ENCODE data around the gene EVI5. TPM values are rescaled to one million over a fixed set of nuclear protein-coding genes. Genes with fewer than 3 reads are reported as not detected.
"Not testable (repeated sequence)": the region's sequence is repeated elsewhere in the genome, so short reads cannot be mapped to it uniquely, and the experiment has no call there.

EVI5 gene
- total RNA-seq, 2 experiments from 2014 or later = 2.6 to 14.0 TPM

- Mint-ChIP-seq H3K27ac (peak overlapping the region; percentile 61), H3K4me1 (peaks cover 17% of the 10 kb centered on the region), H3K9me3 (ENCODE audit: low read depth) (no peaks in the 10 kb centered on the region), H3K27me3 (peaks cover 77% of the 10 kb centered on the region), H3K4me3 (peak overlapping the region; percentile 52), H3K36me3 (no peaks in the 10 kb centered on the region)
- peak; percentile 80 for DNase-seq
- CTCF ChIA-PET = interaction anchor here (0.7 to 1.6 kb wide), 3 partner anchors 35 to 76 kb away, joined by 3 to 5 read pairs (median 4); partner anchors contain the start of gene RPL5
- ATAC-seq = peak; percentile 59
Measured at GRCh38 chr1:92784021-92784638, 778 bp downstream of the EVI5 start.

GRCh38 chr1:92783550-92783949, 1.4 kb downstream of the EVI5 start:
- CTCF ChIA-PET = interaction anchor here (0.7 to 1.6 kb wide), 5 partner anchors 16 to 530 kb away, joined by 3 to 5 read pairs (median 4); partner anchors contain the start of gene RPL5
- Mint-ChIP-seq H3K27me3 (peaks cover 78% of the 10 kb centered on the region), H3K4me1 (peaks cover 17% of the 10 kb centered on the region)
- not testable (repeated sequence) for DNase-seq; H3K36me3 Mint-ChIP-seq; H3K9me3 Mint-ChIP-seq (ENCODE audit: low read depth); ATAC-seq; H3K4me3 Mint-ChIP-seq; H3K27ac Mint-ChIP-seq

- Mint-ChIP-seq H3K36me3 (no peaks in the 10 kb centered on the region), H3K4me1 (peaks cover 2% of the 10 kb centered on the region), H3K27ac (no peak overlapping the region), H3K27me3 (peaks cover 69% of the 10 kb centered on the region), H3K9me3 (ENCODE audit: low read depth) (no peaks in the 10 kb centered on the region), H3K4me3 (no peak overlapping the region)
- CTCF ChIA-PET = interaction anchor here (1.5 kb wide), 1 partner anchor 8 kb away, joined by 3 read pairs; no protein-coding TSS in a partner anchor
- ATAC-seq = no peak
- no peak for DNase-seq
Measured at GRCh38 chr1:92778376-92778775, 6.5 kb downstream of the EVI5 start.

GRCh38 chr1:92774407-92774806, 10.5 kb downstream of the EVI5 start:
- H3K9me3 Mint-ChIP-seq (ENCODE audit: low read depth) = no peaks in the 10 kb centered on the region
- no peak for ATAC-seq
- CTCF ChIA-PET = no interaction called here

DNA sequence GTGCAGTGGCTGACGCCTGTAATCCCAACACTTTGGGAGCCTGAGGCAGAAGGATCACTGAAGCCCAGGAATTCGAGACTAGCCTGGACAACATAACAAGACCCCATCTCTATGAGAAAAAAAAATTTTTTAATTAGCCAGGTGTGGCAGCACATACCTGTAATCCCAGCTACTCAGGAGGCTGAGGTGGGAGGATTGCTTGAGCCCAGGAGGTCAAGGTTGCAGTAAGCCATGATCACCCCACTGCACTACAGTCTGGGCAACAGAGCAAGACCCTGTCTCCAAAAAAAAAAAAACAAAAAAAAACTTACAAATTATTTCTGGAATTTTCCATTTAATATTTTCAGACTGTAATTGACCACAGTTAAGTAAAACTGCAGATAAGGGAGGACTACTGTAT, 11.2 kb downstream of the EVI5 start:
- H3K4me1 Mint-ChIP-seq; ATAC-seq; H3K4me3 Mint-ChIP-seq; H3K36me3 Mint-ChIP-seq; H3K9me3 Mint-ChIP-seq (ENCODE audit: low read depth); DNase-seq; H3K27ac Mint-ChIP-seq; CTCF ChIA-PET: not testable (repeated sequence)
- H3K27me3 Mint-ChIP-seq = peaks cover 50% of the 10 kb centered on the region

More at GRCh38 chr1:92774407-92774806, 10.5 kb downstream of the EVI5 start:
- no peak overlapping the region for H3K27ac Mint-ChIP-seq
- no peaks in the 10 kb centered on the region for H3K4me1 Mint-ChIP-seq
- no peak for DNase-seq
- H3K36me3 Mint-ChIP-seq = no peaks in the 10 kb centered on the region
- H3K4me3 Mint-ChIP-seq = no peak overlapping the region
- peaks cover 53% of the 10 kb centered on the region for H3K27me3 Mint-ChIP-seq

- Mint-ChIP-seq H3K27me3 (peaks cover 31% of the 10 kb centered on the region), H3K9me3 (ENCODE audit: low read depth) (peaks cover 6% of the 10 kb centered on the region), H3K27ac (no peak overlapping the region), H3K4me3 (no peak overlapping the region), H3K36me3 (no peaks in the 10 kb centered on the region), H3K4me1 (no peaks in the 10 kb centered on the region)
- ATAC-seq = no peak
- no peak for DNase-seq
- CTCF ChIA-PET = interaction anchor here (1.3 kb wide), 1 partner anchor 9 kb away, joined by 3 read pairs; no protein-coding TSS in a partner anchor
Measured at GRCh38 chr1:92769856-92770255, 15.1 kb downstream of the EVI5 start.

DNA sequence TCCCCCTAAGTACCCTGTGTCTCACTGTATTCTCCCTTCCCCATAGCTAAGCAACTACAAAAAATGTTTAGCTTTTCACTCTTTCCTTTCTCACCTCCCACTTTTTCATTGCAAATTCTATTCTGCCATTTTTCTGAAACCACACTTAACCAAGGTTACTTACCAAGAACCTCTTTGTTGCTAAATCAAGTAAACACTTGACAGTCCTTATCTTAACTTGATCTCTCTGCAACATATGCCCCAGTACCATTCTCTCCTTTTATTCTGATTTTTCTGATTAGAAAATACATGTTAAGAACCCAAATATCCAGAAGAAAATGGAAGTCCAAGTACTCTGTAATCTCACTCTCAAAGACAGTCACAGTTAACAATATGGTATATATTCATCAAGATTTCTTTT, 16.0 kb downstream of the EVI5 start:
- Mint-ChIP-seq H3K9me3 (ENCODE audit: low read depth) (peaks cover 6% of the 10 kb centered on the region), H3K27ac (no peak overlapping the region), H3K36me3 (no peaks in the 10 kb centered on the region), H3K4me1 (no peaks in the 10 kb centered on the region), H3K4me3 (no peak overlapping the region), H3K27me3 (peaks cover 29% of the 10 kb centered on the region)
- CTCF ChIA-PET = interaction anchor here (1.9 kb wide), 1 partner anchor 19 kb away, joined by 6 read pairs; no protein-coding TSS in a partner anchor
- no peak for ATAC-seq
- no peak for DNase-seq

GRCh38 chr1:92768296-92768695, 16.6 kb downstream of the EVI5 start:
- Mint-ChIP-seq H3K27ac (no peak overlapping the region), H3K27me3 (peaks cover 26% of the 10 kb centered on the region), H3K4me1 (no peaks in the 10 kb centered on the region), H3K9me3 (ENCODE audit: low read depth) (peaks cover 6% of the 10 kb centered on the region), H3K36me3 (no peaks in the 10 kb centered on the region), H3K4me3 (no peak overlapping the region)
- DNase-seq = no peak
- no peak for ATAC-seq
- CTCF ChIA-PET = interaction anchor here (1.9 kb wide), 1 partner anchor 19 kb away, joined by 6 read pairs; no protein-coding TSS in a partner anchor

DNA sequence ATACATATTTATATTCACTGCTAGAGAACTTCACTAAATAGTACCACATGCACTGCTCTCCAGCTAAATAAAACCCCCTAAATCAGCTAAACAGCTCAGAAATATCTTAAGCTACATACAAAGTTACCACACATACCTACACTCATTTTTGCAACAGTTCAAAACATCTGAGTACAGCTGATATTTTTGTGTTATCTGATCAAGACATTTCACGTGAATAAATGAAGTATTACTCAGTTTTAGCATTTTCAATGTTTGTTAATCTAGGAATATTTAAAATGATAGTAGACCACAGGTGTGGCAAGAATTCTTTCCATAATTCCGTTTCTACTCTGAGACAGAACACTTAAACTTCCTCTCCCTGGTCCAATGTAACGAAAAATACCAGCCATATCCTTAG, 20.8 kb downstream of the EVI5 start:
- ATAC-seq (no peak), DNase-seq (no peak)
- no peak overlapping the region for H3K4me3 Mint-ChIP-seq
- peaks cover 27% of the 10 kb centered on the region for H3K27me3 Mint-ChIP-seq
- no peaks in the 10 kb centered on the region for H3K4me1 Mint-ChIP-seq
- H3K9me3 Mint-ChIP-seq (ENCODE audit: low read depth) = peaks cover 6% of the 10 kb centered on the region
- no peaks in the 10 kb centered on the region for H3K36me3 Mint-ChIP-seq
- H3K27ac Mint-ChIP-seq = no peak overlapping the region
- CTCF ChIA-PET = interaction anchor here (1.1 kb wide), 1 partner anchor 23 kb away, joined by 3 read pairs; no protein-coding TSS in a partner anchor

GRCh38 chr1:92762355-92762754, 22.6 kb downstream of the EVI5 start:
- Mint-ChIP-seq H3K36me3 (no peaks in the 10 kb centered on the region), H3K4me1 (no peaks in the 10 kb centered on the region), H3K27me3 (peaks cover 31% of the 10 kb centered on the region), H3K27ac (no peak overlapping the region), H3K4me3 (no peak overlapping the region), H3K9me3 (ENCODE audit: low read depth) (peaks cover 3% of the 10 kb centered on the region)
- DNase-seq (no peak), ATAC-seq (no peak)
- CTCF ChIA-PET = interaction anchor here (2.8 kb wide), 1 partner anchor 14 kb away, joined by 11 read pairs; no protein-coding TSS in a partner anchor

DNA sequence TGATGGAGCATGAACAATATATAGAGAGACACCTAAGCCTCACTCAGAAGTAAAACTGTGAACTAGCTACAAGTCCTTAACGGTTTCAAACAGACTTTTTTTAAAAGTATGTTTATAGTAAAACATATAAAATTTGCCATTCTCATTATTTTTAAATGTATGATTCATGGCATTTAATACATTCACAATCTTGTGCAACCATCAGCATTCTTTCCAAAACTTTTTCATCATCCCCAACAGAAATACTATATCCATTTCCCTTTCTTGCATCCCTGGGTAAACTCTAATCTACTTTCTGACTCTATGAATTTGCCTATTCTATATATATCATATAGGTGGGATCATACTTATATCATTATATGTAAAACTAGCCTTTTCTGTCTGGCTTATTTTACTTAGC, 25.5 kb downstream of the EVI5 start:
- Mint-ChIP-seq H3K27me3 (peaks cover 26% of the 10 kb centered on the region), H3K36me3 (no peaks in the 10 kb centered on the region), H3K4me3 (no peak overlapping the region), H3K4me1 (no peaks in the 10 kb centered on the region), H3K9me3 (ENCODE audit: low read depth) (no peaks in the 10 kb centered on the region), H3K27ac (no peak overlapping the region)
- DNase-seq (no peak), ATAC-seq (no peak)
- CTCF ChIA-PET = interaction anchor here (0.9 kb wide), 1 partner anchor 10 kb away, joined by 3 read pairs; no protein-coding TSS in a partner anchor

DNA sequence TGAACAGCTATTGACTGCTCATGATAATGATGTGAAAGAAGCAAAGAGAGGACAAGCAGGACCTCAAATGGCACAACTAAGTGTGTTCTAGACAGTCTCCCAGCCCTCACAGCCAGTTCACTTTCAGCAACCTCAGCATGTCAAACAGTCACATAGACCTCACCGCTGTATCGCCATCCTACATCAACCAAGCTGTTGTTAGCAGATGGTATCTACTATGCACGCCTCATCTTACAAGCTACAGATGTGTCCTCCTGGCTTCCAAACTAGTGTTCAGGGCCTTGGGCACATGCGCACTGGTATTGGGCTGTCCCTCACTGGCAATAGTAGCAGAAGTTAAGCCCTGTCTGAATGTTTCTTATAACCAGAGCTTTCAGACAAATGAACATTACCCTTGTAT, 28.4 kb downstream of the EVI5 start:
- Mint-ChIP-seq H3K4me3 (no peak overlapping the region), H3K9me3 (ENCODE audit: low read depth) (no peaks in the 10 kb centered on the region), H3K4me1 (no peaks in the 10 kb centered on the region), H3K27ac (no peak overlapping the region), H3K27me3 (peaks cover 24% of the 10 kb centered on the region), H3K36me3 (no peaks in the 10 kb centered on the region)
- ATAC-seq = no peak
- DNase-seq = no peak
- CTCF ChIA-PET = interaction anchor here (1.6 kb wide), 1 partner anchor 32 kb away, joined by 3 read pairs; no protein-coding TSS in a partner anchor

- Mint-ChIP-seq H3K9me3 (ENCODE audit: low read depth) (no peaks in the 10 kb centered on the region), H3K27ac (no peak overlapping the region), H3K36me3 (no peaks in the 10 kb centered on the region), H3K27me3 (peaks cover 29% of the 10 kb centered on the region), H3K4me3 (no peak overlapping the region), H3K4me1 (no peaks in the 10 kb centered on the region)
- ATAC-seq (no peak), DNase-seq (no peak)
- CTCF ChIA-PET = interaction anchor here (0.6 to 1.6 kb wide), 2 partner anchors 33 to 84 kb away, joined by 3 read pairs; no protein-coding TSS in a partner anchor
Measured at GRCh38 chr1:92755541-92756461, 29.1 kb downstream of the EVI5 start.

All from activated CD8-positive, alpha-beta memory T cell treated with anti-CD3 and anti-CD28 coated beads, Interleukin-2, amount 10 ng/mL, durations not matched to agents 7 days and 5 days (primary cell).